ENCODE results near the gene UBASH3A.

DNA sequence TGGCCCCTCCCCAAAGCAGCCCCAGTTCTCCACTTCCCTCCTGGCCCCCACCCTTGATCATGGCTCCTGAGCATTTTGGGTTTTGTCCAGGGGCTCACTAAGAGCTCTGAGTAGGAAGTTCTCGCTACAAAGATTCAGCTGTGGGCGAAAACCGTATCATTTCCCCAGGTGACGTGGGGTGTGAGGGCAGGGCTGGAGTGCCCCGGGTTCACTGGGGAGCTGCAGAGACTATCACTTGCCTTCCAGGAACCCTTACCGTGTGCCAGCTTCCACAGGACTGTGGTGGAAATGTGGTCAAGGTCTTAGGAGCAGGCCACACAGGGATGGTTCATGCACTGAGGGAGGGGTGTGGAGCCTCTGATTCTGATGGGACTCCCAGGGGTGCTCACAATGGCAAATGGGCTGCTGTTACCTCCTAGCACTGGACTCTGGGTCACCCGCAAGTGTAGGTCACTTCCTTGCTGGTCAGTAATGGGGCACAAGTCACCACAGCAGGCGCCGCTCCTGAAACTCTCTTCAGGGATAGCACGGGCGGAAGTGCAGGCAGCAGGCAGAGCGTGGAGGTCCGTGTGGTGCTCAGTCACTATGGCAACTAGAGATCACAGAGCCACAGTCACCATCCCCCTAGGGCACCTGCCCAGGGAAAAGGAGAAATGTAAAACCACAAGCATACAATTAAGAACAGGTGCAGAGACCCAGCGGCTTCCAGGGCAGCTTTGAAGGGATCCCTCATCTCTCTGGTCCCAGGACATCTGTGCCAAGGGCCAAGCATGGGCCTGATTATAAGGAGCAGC lies 56.9 kb downstream of the UBASH3A start:
- TF ChIP-seq, protein P1, sequence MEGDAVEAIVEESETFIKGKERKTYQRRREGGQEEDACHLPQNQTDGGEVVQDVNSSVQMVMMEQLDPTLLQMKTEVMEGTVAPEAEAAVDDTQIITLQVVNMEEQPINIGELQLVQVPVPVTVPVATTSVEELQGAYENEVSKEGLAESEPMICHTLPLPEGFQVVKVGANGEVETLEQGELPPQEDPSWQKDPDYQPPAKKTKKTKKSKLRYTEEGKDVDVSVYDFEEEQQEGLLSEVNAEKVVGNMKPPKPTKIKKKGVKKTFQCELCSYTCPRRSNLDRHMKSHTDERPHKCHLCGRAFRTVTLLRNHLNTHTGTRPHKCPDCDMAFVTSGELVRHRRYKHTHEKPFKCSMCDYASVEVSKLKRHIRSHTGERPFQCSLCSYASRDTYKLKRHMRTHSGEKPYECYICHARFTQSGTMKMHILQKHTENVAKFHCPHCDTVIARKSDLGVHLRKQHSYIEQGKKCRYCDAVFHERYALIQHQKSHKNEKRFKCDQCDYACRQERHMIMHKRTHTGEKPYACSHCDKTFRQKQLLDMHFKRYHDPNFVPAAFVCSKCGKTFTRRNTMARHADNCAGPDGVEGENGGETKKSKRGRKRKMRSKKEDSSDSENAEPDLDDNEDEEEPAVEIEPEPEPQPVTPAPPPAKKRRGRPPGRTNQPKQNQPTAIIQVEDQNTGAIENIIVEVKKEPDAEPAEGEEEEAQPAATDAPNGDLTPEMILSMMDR (IDR thresholded peaks at IDR 0.05; ENCODE audit: borderline replicate concordance, extremely low read depth, low read length, poor library complexity, severe bottlenecking), result no peak
- TF ChIP-seq EZH2 (IDR thresholded peaks at IDR 0.05; ENCODE audit: borderline replicate concordance, low read depth, low read length, severe bottlenecking), result no peak
